ENCODE measurements around the gene TMEM229B.

The TMEM229B gene

DNA sequence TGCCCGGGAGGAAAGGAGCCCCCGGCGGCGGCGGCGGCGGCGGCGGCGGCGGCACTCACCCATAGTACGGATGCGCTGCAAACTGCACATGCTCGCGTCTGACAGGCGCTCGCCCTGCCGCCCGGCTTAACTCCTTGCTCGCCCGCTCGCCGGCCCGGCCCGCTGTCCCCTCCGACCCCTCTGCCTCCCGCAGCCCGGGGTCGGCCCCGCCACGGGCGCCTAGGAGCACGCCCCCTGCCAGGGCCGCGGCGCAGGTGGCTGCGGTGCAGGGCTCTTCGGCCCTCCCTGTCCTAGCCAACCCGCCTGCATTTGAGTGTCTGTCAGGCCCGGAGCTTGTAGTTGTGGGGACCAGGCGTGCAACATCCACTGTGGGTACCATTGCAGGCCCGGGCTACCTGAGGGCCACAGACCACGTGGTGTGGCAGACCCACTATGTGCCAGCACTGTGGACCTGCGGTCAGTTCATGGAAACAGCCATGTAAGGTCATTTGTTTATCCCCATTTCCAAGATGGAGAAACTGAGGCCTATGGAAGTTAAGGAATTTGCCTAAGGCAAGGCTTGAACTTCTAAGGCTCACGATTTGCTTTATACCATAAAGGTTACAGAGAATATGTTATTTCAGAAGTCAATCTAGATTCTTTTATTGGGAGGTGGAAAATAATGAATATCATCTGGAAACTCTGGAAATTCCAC is 27.0 kb upstream of the TMEM229B start:
- H4K8ac ChIP-seq (ENCODE audit: low read depth, low read length): no peak overlapping the region
- H3K79me1 ChIP-seq (ENCODE audit: low read depth, low read length): no peaks in the 10 kb centered on the region
- H3K14ac ChIP-seq (ENCODE audit: low read length): no peak overlapping the region
- H2AFZ ChIP-seq (ENCODE audit: low read length): peak overlapping the region; percentile 93
- no peak overlapping the region for H3K4ac ChIP-seq (ENCODE audit: low read length)
- no CpG with 5 or more reads among the region's 45 CpGs for WGBS, 2 donors (ENCODE audit: extremely low coverage in 2 of 2, insufficient read length in 2 of 2, insufficient replicate concordance in 1 of 2)
- H3K27ac ChIP-seq (replicated peaks; ENCODE audit: low read length): no peak overlapping the region
- H3K18ac ChIP-seq (ENCODE audit: low read length): peak overlapping the region; percentile 25
- peak overlapping the region; percentile 92 for H3K4me2 ChIP-seq (ENCODE audit: insufficient read depth, low read length, poor library complexity, severe bottlenecking)
- H3K9me3 ChIP-seq (replicated peaks in 1 of 2; ENCODE audit: control insufficient read depth in 2 of 2, insufficient read depth in 1 of 2, low read depth in 1 of 2, low read length in 2 of 2): no peaks in the 10 kb centered on the region
- no peak overlapping the region for H2BK120ac ChIP-seq (ENCODE audit: low read depth, low read length)
- no peak overlapping the region for H2BK5ac ChIP-seq (ENCODE audit: low read length)
- no peak overlapping the region for H2AK5ac ChIP-seq (ENCODE audit: low read depth, low read length)
- H3K23ac ChIP-seq (ENCODE audit: low read depth, low read length, poor library complexity): peak overlapping the region; percentile 31
- H3K4me1 ChIP-seq (ENCODE audit: control insufficient read depth in 2 of 2, insufficient read depth in 1 of 2, low read depth in 1 of 2, low read length in 2 of 2): peaks cover 3 to 6% of the 10 kb centered on the region in 2 donors
- peak overlapping the region; percentile 45 to 82 for H3K4me3 ChIP-seq (ENCODE audit: low read length in 2 of 2)
- peaks cover 2 to 97% (median 51%) of the 10 kb centered on the region in 3 experiments for H3K27me3 ChIP-seq (ENCODE audit: control insufficient read depth in 3 of 3, insufficient read depth in 3 of 3, low read depth in 1 of 3, low read length in 3 of 3)
- peak overlapping the region; percentile 46 for H3K9ac ChIP-seq (ENCODE audit: low read depth, low read length, poor library complexity)
- DNase-seq (ENCODE audit: low spot score): no peak
- H2BK15ac ChIP-seq (ENCODE audit: low read length): no peak overlapping the region
- no peaks in the 10 kb centered on the region for H3K36me3 ChIP-seq (replicated peaks in 1 of 2; ENCODE audit: control insufficient read depth in 2 of 2, insufficient read depth in 2 of 2, low read length in 2 of 2)
- H4K91ac ChIP-seq (ENCODE audit: low read depth, low read length, poor library complexity): no peak overlapping the region
- no peak overlapping the region for H2BK12ac ChIP-seq (ENCODE audit: low read length)

DNA sequence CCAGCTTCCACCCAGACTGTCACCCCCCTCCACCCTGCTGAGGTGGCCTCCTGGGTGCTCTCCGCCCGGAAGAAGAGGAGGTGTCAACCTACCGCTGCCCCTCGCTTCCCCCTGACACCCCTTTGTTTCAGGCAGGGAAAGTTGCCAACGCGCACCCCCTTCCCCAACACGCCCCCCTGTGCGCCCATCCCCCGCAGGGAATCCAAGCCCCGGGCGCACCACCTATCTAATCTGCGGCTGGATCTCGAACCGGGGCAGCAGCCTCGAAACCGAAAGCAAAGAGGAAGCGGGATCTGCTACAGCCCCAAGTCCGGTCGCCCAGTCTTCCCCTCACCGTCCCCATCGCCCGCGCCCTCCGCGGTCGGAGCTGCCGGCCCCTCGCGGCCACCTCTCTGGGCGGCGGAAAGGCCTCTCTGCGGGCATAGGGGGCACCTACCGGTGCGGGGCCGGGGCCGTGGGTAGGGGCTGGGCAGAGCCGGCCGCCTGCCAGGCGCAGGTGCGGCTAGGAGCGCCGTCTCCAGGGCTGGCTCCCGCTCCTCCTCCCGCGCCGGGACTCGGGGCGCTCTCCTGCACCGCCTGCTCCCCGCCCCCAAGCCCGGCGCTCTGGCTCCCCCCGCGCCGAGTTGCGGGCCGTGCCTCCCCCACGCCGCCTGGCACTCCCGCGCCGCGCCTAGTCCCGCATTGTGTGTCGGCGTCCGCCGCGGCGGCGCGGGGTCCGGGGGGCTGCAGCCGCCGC is 26.3 kb upstream of the TMEM229B start:
- no CpG with 5 or more reads among the region's 75 CpGs for WGBS, 2 donors (ENCODE audit: extremely low coverage in 2 of 2, insufficient read length in 2 of 2, insufficient replicate concordance in 1 of 2)
- H4K91ac ChIP-seq (ENCODE audit: low read depth, low read length, poor library complexity): no peak overlapping the region
- H3K18ac ChIP-seq (ENCODE audit: low read length): peak overlapping the region; percentile 73
- no peak overlapping the region for H2BK120ac ChIP-seq (ENCODE audit: low read depth, low read length)
- no peak overlapping the region for H4K8ac ChIP-seq (ENCODE audit: low read depth, low read length)
- no peak for DNase-seq (ENCODE audit: low spot score)
- no peaks in the 10 kb centered on the region for H3K36me3 ChIP-seq (replicated peaks in 1 of 2; ENCODE audit: control insufficient read depth in 2 of 2, insufficient read depth in 2 of 2, low read length in 2 of 2)
- H2BK5ac ChIP-seq (ENCODE audit: low read length): no peak overlapping the region
- peaks cover 3 to 6% of the 10 kb centered on the region in 2 donors for H3K4me1 ChIP-seq (ENCODE audit: control insufficient read depth in 2 of 2, insufficient read depth in 1 of 2, low read depth in 1 of 2, low read length in 2 of 2)
- no peaks in the 10 kb centered on the region for H3K9me3 ChIP-seq (replicated peaks in 1 of 2; ENCODE audit: control insufficient read depth in 2 of 2, insufficient read depth in 1 of 2, low read depth in 1 of 2, low read length in 2 of 2)
- peak overlapping the region; percentile 12 for H2BK15ac ChIP-seq (ENCODE audit: low read length)
- H2AK5ac ChIP-seq (ENCODE audit: low read depth, low read length): peak overlapping the region; percentile 19
- H3K27me3 ChIP-seq (ENCODE audit: control insufficient read depth in 3 of 3, insufficient read depth in 3 of 3, low read depth in 1 of 3, low read length in 3 of 3): peaks cover 2 to 91% (median 51%) of the 10 kb centered on the region in 3 experiments
- peak overlapping the region; percentile 31 for H3K14ac ChIP-seq (ENCODE audit: low read length)
- H3K27ac ChIP-seq (replicated peaks; ENCODE audit: low read length): no peak overlapping the region
- H3K4me2 ChIP-seq (ENCODE audit: insufficient read depth, low read length, poor library complexity, severe bottlenecking): peak overlapping the region; percentile 92
- peak overlapping the region; percentile 60 for H3K9ac ChIP-seq (ENCODE audit: low read depth, low read length, poor library complexity)
- H3K79me1 ChIP-seq (ENCODE audit: low read depth, low read length): no peaks in the 10 kb centered on the region
- H3K4me3 ChIP-seq (ENCODE audit: low read length in 2 of 2): peak overlapping the region; percentile 45 to 82
- no peak overlapping the region for H3K23ac ChIP-seq (ENCODE audit: low read depth, low read length, poor library complexity)
- no peak overlapping the region for H2BK12ac ChIP-seq (ENCODE audit: low read length)
- peak overlapping the region; percentile 93 for H2AFZ ChIP-seq (ENCODE audit: low read length)
- H3K4ac ChIP-seq (ENCODE audit: low read length): no peak overlapping the region

DNA sequence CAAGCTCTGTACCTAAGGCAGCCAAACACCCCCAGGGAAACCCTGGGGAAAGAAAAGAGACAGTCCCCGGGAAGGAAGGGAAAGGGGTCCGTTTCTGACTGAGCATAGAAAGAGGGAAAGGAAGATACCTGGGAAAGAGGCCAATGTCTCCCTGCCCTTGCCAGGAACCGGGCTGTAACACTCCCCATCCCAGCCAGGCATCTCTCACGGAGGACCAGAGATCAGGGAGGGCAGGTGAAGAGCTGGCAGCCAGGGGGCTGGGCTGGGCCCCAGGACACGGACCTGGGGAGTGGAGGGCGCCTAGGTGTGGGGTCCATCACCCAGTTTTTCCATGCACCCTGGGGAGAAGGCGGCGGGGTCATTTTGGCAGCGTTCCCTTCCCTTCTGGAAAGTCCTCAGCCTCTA is 25.7 kb upstream of the TMEM229B start:
- Histone ChIP-seq H3K18ac (ENCODE audit: low read length) (peak overlapping the region; percentile 12), H3K4me2 (ENCODE audit: insufficient read depth, low read length, poor library complexity, severe bottlenecking) (peak overlapping the region; percentile 92), H2AK5ac (ENCODE audit: low read depth, low read length) (peak overlapping the region; percentile 19), H3K9me3 (replicated peaks in 1 of 2; ENCODE audit: control insufficient read depth in 2 of 2, insufficient read depth in 1 of 2, low read depth in 1 of 2, low read length in 2 of 2) (no peaks in the 10 kb centered on the region), H3K4ac (ENCODE audit: low read length) (no peak overlapping the region), H2BK5ac (ENCODE audit: low read length) (no peak overlapping the region), H3K36me3 (replicated peaks in 1 of 2; ENCODE audit: control insufficient read depth in 2 of 2, insufficient read depth in 2 of 2, low read length in 2 of 2) (no peaks in the 10 kb centered on the region), H2BK120ac (ENCODE audit: low read depth, low read length) (no peak overlapping the region), H2BK12ac (ENCODE audit: low read length) (no peak overlapping the region), H2BK15ac (ENCODE audit: low read length) (peak overlapping the region; percentile 34), H3K4me3 (ENCODE audit: low read length in 2 of 2) (peak overlapping the region in 1 of 2 donors; percentile 45), H2AFZ (ENCODE audit: low read length) (no peak overlapping the region), H3K79me1 (ENCODE audit: low read depth, low read length) (no peaks in the 10 kb centered on the region), H3K4me1 (ENCODE audit: control insufficient read depth in 2 of 2, insufficient read depth in 1 of 2, low read depth in 1 of 2, low read length in 2 of 2) (peaks cover 3 to 6% of the 10 kb centered on the region in 2 donors), H3K14ac (ENCODE audit: low read length) (no peak overlapping the region), H4K8ac (ENCODE audit: low read depth, low read length) (no peak overlapping the region), H3K27ac (replicated peaks; ENCODE audit: low read length) (no peak overlapping the region), H3K9ac (ENCODE audit: low read depth, low read length, poor library complexity) (no peak overlapping the region), H3K23ac (ENCODE audit: low read depth, low read length, poor library complexity) (no peak overlapping the region), H3K27me3 (ENCODE audit: control insufficient read depth in 3 of 3, insufficient read depth in 3 of 3, low read depth in 1 of 3, low read length in 3 of 3) (peaks cover 2 to 85% (median 49%) of the 10 kb centered on the region in 3 experiments), H4K91ac (ENCODE audit: low read depth, low read length, poor library complexity) (no peak overlapping the region)
- no peak for DNase-seq (ENCODE audit: low spot score)
- whole genome bisulfite sequencing, 2 donors (ENCODE audit: extremely low coverage in 2 of 2, insufficient read length in 2 of 2, insufficient replicate concordance in 1 of 2): no CpG with 5 or more reads among the region's 9 CpGs

DNA sequence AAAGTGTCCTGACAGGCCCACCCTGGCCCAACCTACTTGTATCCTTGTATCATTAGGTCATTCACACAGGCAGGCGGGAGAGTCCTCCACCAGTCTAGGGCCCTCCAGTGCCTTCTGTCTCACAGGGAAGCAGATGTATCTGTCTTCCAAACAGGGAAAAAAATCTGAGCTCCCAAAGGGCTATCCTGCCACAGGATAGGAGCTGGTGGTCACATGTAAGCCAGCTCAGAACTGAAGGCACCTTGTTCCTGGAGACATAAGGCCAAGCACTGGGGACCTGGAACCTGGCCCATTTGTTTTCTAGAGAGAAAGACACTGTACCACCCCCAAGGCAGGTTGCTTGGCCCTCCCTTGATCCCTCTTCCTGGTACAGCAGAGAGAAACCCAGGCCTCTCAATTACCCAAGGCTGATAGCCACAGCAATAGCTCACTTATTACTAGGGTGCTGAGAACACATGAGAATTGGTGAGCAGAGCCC is 25.1 kb upstream of the TMEM229B start:
- H3K27ac ChIP-seq (replicated peaks; ENCODE audit: low read length): no peak overlapping the region
- no peak overlapping the region for H3K14ac ChIP-seq (ENCODE audit: low read length)
- no peaks in the 10 kb centered on the region for H3K9me3 ChIP-seq (replicated peaks in 1 of 2; ENCODE audit: control insufficient read depth in 2 of 2, insufficient read depth in 1 of 2, low read depth in 1 of 2, low read length in 2 of 2)
- no peaks in the 10 kb centered on the region for H3K36me3 ChIP-seq (replicated peaks in 1 of 2; ENCODE audit: control insufficient read depth in 2 of 2, insufficient read depth in 2 of 2, low read length in 2 of 2)
- peak overlapping the region; percentile 34 for H2BK15ac ChIP-seq (ENCODE audit: low read length)
- H4K91ac ChIP-seq (ENCODE audit: low read depth, low read length, poor library complexity): no peak overlapping the region
- H4K8ac ChIP-seq (ENCODE audit: low read depth, low read length): no peak overlapping the region
- H2BK5ac ChIP-seq (ENCODE audit: low read length): no peak overlapping the region
- DNase-seq (ENCODE audit: low spot score): no peak
- no peak overlapping the region for H3K23ac ChIP-seq (ENCODE audit: low read depth, low read length, poor library complexity)
- H2AFZ ChIP-seq (ENCODE audit: low read length): no peak overlapping the region
- no peaks in the 10 kb centered on the region for H3K79me1 ChIP-seq (ENCODE audit: low read depth, low read length)
- H3K4me1 ChIP-seq (ENCODE audit: control insufficient read depth in 2 of 2, insufficient read depth in 1 of 2, low read depth in 1 of 2, low read length in 2 of 2): peaks cover 3 to 6% of the 10 kb centered on the region in 2 donors
- no CpG with 5 or more reads among the region's 1 CpG for WGBS, 2 donors (ENCODE audit: extremely low coverage in 2 of 2, insufficient read length in 2 of 2, insufficient replicate concordance in 1 of 2)
- H3K4me2 ChIP-seq (ENCODE audit: insufficient read depth, low read length, poor library complexity, severe bottlenecking): no peak overlapping the region
- no peak overlapping the region for H2BK12ac ChIP-seq (ENCODE audit: low read length)
- no peak overlapping the region for H3K9ac ChIP-seq (ENCODE audit: low read depth, low read length, poor library complexity)
- no peak overlapping the region for H3K18ac ChIP-seq (ENCODE audit: low read length)
- no peak overlapping the region for H3K4me3 ChIP-seq (ENCODE audit: low read length in 2 of 2)
- H2AK5ac ChIP-seq (ENCODE audit: low read depth, low read length): no peak overlapping the region
- no peak overlapping the region for H2BK120ac ChIP-seq (ENCODE audit: low read depth, low read length)
- H3K27me3 ChIP-seq (ENCODE audit: control insufficient read depth in 3 of 3, insufficient read depth in 3 of 3, low read depth in 1 of 3, low read length in 3 of 3): peaks cover 2 to 80% (median 49%) of the 10 kb centered on the region in 3 experiments
- H3K4ac ChIP-seq (ENCODE audit: low read length): no peak overlapping the region
